DLD1 (cell line): ENCODE measurements around the gene TADA2B.

ENCODE experiments used
- in situ Hi-C: cut with HindIII; loops from 2 replicates; pipeline ENCODE4 v1.10.0; 2017; ENCODE audit warnings: low sequenced_read_pairs

The TADA2B gene

DNA sequence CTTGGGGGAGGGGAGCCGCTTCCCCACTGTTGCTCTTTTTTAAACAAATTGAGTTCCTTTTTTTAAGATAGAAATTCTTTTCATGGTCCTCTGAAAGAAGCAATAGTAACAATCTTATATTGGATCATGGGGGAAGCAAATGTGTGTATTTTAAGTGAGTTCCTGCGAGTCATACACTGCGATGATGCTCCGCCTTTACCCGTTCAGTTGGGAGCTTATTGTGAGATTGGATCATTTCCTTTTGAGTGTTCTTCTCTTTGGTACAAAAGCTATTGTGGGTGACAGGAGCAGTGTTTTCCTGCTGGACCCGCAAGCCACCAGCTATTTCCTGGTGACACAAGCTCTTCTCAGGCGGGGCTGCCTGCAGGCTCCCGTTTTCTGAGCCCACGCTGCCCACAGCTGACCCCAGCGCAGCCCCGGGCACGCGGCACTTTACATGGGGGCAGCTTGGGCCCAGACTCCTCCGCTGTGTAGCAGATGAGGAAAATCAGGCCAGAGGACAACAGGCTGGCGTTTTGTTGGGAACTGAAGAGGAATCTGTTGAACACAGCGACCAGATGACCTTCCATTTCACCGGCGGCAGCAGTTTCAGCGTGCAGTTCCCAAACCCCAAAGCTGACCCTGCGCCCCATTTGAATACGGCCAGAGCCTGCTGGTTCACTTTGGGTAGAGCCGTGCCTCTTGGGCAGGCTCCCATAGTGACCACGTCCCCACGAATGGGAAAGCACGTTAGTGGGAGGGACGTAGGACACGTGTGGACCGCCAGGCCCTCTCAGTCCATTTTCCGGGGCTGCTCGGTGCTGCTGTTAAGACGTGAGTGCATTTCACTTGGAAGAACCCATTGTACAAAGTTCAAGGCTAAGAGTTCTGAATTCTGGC is 12.2 kb downstream of the TADA2B start:
- in situ Hi-C loops = no loop called here

DNA sequence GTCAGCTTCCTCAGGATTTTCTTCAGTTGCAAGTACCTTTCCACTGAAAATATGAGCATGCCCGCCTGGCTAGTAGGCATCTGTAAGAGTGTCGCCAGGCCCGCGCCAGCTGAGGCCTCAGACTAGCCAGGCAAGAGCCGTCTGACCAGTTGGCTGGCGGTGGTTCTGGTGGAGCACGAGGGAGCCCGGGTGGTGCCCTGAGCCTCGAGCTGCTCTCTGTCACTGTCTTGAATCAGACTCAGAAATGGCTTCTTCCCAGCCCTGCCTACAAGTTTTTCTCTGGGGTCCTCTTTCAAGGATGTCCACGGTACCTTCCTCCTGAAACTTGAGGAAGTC is 12.8 kb downstream of the TADA2B start:
- in situ Hi-C loops = no loop called here

DNA sequence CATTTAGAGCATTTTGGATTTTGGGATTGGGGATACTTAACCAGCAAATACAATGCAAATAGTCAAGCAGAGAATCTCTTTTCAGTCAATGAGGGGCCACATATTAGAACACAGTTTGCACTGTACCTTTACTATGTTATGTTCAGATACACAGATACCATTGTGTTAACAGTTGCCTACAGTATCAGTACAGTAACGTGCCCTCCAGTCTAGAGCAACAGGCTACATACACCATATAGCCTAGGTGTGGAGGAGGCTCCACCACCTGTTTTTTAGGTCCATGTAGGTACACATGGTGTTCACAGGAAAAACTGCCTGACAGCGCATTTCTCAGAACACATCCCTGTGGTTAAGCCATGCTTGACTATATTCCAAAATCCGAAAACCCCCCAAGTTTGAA is 15.6 kb downstream of the TADA2B start:
- in situ Hi-C loops = no loop called here

DNA sequence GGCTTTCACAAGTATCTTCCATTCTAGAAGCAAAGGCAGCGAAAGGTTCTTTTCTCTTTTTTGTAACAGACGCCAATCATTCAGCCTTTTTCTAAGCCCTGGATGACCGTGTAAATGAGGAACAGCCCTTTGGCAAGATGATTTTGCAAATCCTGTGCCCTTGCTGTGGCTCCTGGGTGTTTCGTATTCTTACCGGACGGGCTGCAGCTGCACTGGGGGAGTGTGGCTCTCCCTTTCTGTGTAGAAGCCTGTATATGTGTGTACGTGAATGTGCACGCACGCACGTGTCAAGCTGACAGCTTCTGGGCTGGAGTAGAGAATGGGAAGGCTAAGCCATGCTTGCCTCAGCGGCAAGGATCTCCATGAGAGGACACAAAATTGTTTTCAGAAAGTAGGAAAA is 16.5 kb downstream of the TADA2B start:
- in situ Hi-C loops = no loop called here

DNA sequence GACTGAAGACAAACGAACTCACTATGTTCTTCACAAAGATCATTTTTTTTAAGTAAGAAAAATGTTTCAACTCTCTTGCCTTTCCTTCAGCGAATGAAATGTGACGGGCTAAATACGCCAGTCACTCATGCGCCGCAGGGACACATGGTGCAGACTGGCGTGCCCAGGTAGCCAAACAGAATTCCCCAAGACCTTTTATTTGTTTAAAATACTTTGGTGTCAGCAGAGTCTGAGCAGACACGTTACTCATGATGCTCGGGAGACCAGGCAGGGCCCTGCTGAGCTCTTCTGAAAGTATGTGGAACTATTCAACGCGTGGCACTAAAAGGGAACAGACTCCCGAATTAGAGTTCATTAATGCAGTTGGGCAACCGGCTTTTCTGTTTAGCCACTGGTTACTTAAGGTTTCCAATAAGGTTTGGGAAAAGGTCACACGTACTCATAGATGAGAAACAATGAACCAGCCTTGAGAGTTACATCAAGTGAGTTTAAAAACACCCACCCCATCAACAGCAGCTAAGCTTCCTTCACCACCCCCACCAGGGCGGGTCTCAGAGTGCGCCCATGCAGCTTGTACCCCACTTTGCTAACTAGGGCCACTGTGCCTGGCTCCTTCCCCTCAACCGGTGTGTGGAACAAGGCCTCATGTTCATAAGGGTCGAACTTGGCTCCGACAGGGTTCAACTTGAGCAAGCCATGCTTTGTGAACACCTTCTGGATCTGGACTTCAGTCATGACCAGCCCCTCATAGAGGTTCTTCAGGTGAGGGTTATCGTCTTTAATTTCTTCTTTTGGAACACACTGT is 17.4 kb downstream of the TADA2B start:
- in situ Hi-C loops = no loop called here

DNA sequence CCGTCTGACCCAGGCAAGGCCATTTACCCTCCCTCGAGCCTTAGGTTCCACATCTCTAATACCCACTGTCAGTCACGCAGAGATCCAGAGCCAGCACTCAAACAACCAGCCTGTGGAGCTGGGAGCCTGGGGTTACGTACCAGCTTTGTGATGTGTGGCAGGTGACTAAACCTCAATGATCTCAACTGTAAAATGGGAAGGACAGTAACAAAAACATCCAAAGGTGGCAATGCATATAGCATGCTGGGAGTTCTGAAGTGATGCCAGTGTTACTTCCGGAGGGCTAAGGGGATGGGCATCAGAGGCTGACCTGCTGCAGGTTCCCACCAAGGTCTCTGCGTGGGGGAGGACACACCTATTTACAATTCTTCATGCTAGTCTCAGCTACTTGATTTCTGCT is 18.6 kb downstream of the TADA2B start:
- in situ Hi-C loops = no loop called here

DNA sequence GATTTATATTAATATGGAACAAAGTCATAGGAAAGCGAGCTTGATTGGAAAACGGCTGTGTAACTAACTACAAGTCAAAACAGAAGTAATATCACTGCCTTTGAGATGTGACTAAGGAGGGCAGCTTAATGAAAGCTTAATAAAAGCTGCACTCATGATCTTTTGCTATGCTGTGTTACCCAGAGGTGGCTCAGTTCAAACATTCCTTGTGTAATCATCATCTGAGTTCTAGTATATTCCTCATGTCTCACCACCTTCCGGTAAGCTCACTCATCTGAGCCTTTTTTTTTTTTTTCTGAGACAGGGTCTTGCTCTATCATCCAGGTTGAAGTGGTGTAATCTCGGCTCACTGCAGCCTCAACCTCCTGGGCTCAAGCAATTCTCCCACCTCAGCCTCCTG is 19.6 kb downstream of the TADA2B start:
- in situ Hi-C loops = no loop called here

DNA sequence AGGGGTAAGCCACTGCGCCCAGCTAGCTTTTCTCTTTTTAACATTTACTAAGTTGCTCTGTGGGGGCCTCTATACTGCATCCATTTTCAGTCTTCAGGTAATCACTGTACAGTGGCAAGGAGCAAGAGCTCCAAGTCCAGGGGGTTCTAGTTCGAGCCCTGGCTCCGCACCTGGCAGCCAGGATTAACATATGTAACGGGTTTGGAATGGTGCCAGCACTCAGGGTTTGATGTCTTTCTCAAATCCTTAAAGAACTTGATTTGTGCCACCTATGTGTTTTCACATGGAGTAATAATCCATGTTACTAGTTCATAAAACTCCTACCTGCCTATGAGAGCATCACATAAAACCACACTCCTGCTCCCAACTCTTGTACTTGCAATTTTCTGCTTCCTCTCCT is 20.2 kb downstream of the TADA2B start:
- in situ Hi-C loops = no loop called here

DNA sequence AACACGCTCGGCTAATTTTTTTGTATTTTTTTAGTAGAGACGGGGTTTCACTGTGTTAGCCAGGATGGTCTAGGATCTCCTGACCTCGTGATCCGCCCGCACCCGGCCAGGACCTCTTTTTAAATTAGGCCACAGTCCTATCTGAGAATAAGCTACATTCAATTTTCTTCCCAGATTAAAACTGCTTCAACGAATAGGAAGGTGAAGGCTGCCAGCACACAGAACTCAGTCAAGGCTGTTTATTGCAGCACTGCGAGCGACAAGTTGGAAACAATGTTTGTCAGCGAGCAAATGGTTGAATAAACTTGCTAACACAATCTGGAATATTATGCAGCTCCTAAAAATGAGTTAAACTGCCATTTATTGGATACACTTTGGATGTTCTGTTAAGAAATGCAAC is 22.8 kb downstream of the TADA2B start:
- in situ Hi-C loops = no loop called here

DNA sequence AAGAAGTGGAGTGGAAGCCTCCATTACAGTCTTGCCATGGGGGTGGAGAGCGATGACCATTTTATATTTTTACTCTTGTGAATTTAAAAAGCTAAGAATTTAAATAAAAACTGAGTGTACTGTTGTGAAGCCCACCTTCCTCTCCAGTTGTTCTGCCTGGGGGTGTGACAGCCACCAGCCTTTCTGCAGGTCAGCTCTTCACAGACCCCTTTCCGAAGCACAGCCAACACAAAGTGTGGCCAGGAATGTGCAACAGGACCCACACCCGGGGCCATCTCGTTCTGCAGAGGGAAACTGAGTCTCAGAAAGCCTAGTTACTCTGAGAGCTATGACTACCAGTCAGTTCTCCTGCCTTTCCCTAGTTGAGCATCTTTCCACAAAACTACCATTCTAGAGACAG is 23.3 kb downstream of the TADA2B start:
- in situ Hi-C loops = no loop called here

DNA sequence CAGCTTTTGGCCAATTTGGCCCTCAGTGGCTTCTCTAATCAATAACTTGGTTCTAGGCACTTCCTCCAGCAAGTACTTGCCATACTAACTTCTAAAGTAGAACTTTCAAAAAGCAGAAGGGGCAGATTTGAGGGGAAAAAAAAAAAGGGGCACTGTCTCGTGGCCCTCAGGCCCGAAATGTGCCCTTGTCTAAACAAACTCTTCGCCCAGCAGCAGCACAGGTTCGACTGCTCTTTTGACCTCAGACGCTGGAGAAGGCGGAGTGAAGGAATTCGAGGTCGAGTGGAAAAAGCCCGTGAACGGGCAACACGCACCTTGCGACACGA is 23.9 kb downstream of the TADA2B start:
- in situ Hi-C loops = no loop called here

DNA sequence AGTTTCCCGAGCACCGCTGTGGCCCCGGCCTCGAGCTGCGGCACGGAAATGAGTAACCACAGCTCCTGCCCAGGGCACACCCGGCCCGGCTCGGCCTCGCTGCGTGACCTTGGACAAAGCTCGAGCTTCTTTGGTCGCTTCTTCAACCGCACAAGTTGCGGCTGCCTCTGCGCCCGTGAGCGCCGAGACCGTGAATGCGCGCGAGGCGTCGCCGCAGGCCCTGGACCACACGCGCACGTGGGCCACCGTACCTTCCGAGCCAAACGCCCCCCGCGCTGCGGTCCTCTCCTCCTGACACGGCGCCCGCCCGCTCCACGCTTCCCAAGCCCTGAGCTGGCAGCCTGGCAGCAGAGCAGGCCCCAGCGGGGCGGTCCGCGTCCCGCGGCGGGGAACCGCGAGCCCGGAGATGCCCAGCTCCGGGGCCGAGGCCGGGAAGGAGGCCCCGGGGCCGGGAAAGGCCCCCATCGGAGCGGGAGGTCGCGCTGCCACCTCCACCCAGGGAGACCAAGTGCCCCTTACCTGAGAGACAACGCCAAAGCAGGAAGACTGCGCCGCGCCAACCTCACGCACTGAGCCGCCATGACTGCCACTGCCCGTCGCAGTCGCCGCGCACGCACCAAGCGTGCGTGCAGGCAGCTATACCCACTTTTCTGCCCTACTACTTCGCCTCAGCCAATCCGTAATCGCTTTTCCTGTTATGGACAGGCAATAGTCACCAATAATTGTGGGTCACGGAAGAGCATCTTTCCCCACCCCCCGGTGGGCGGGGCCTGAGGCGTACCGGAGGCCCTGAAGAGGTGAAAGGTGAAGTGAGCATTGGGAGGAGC is 24.5 kb downstream of the TADA2B start, which contains the start of gene GRPEL1:
Gene GRPEL1 (minus strand): TSS at position 613 of the 827 bp plus-strand sequence. CDS start 32 bp downstream, at position 581.
- in situ Hi-C loops = no loop called here

DNA sequence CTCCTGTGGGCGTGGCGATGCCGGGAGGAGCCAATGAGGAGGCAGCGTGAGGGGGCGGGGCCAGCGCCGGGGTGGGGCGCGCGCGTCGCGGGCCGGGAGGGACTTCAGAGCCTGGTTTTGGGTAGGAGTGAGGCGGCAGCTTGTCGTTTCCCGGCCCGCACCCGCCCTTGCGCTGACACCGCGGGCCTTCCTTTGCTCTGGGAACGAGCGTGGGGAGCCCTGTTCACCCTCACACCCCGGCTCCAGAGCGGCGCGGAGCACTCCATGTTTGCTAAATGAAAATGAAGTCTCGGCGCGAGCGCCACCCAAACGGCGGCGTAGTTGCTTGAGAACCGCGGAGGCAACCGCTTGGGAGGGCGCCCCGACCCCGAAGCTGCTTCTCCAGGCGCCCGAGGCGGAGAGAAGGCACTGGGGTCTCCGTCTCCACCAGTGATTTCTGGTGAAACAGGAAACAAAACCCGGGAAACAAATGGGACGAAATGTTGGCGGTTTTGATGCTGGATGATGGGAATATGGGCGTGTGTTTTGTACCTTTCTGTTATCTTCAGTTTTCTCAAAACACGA is 25.2 kb downstream of the TADA2B start:
- in situ Hi-C loops = no loop called here

DNA sequence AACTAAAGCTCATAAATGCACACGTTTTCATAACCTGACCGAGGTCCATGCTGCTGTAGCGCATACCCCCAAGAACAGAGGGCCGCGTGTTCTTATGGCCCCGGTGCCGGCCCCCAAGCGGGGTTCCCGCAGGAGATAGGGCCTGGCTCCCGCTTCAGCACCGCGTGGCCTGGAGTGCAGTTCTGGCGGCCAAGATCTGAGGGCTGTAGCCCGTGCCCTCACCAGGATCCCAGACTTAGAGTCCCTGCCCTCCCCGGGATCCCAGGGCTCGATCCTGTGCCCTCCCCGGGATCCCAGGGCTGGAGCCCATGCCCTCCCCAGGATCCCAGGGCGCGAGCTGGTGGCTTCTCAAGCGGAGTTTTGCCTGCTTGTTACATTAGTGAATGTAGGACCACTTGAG is 25.7 kb downstream of the TADA2B start:
- in situ Hi-C loops = no loop called here

DNA sequence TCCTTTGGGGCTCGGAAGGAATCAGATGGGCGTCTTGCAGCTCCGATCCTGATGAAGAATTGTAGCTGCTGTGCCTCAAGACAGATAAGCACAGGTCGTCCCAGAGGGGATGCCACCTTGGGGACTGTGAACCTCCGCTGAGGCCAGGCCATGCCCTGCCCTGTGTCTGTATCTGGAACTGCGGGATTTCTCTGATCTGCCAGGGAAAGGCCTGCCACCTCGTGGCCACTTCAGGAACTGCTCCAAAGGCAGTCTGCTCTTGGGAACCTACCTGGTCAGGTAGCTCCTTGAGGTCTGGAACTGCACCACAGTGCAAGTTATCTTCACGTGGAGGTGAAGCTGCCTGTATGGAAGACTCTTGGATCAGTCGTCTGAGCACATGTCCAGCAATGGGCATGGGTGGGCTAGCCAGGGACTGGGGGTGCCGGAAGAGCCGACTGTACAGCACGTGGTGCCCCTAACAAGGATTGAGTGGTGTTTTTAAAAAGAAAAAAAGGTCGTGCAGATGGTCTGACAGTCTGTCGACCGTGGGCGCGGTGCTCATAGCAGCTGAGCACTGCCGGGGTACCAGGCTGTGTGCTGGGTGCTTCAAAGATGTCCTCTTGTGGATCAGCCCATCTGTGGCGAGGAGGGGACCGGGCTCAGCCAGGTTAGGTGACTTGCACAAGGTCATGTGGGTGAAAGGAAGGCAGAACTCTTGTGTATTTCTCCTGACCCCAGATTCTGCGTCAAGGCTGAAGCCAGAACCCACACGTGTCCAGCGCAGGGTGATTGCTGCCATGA is 27.7 kb downstream of the TADA2B start:
- in situ Hi-C loops = no loop called here

DNA sequence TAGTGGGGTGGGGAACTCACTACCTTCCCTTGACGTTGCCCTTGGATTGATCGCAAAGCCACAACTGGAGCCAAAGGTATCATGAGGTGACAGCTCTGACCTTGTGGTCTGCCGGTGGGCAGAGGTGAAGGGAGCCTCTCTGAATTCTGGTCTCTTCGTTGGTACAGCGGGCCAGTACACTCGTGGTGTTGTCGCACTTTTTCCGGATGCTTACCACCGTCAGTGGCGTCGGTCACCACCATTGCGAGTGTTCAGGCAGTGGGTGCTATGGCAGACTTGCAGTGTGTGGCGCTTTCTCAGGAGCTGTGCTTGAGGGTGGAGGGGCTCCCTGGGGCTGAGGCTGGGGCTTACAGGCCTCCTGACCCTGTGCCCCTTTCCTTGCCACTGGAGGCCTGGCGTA is 29.9 kb downstream of the TADA2B start:
- in situ Hi-C loops = no loop called here

DNA sequence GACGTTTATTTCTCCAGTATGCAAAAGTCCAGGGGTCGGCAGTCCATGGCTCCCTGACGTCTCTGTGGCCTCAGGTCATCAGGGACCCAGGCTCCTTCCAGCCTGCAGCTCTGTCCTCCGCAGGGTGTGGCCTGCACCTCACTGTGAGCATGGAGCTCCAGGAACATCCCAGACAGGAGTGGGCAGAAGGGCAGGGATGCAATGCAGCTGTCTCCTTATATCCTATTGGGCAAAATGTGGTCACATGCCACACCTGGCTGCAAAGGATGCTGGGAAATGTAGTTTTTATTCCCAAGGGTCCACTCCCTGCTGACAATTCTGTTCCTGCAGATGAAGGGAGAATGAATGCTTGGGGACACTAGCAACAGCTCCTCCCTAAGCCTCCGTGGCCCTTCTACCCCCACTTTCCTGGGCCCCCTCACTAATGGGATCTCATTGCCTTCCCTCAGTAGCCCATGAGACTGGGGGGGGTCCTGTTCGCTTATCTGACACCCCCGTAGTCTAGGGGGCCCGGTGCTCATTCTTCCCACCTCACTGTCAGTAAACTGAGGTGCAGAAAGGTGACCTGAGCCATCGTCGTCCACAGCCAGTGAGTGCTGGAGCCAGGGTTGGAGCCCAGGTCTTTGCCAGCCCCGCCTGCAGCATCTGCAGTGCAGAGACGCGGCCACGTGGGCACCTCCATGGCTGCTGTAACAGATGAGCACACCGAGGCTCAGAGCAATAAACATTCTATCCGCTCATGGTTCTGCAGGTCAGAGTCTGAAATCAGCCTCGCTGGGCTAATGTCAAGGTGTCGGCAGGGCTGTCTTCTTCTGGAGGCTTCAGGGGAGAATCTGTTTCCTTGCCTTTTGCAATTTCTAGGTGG is 30.6 kb downstream of the TADA2B start:
- in situ Hi-C loops = no loop called here

DNA sequence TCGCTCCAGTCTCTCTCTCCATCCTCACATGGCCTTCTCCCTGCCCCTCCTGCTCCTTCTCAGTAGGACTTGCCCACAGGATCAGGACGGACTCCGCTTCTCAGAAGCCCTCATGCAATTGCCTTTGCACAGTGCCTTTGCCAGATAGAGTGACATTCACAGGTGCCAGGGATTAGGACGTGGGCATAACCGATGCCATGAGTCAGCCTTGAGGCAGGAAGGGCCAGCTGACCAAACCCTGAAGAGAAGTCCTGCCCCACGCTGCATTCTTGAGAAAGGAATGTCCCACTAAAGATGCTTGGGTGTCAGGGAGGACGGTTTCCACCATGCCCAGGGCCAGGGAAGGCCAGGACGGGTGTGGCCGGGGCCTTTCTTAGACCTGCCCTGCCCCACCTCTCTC is 31.3 kb downstream of the TADA2B start:
- in situ Hi-C loops = no loop called here

DNA sequence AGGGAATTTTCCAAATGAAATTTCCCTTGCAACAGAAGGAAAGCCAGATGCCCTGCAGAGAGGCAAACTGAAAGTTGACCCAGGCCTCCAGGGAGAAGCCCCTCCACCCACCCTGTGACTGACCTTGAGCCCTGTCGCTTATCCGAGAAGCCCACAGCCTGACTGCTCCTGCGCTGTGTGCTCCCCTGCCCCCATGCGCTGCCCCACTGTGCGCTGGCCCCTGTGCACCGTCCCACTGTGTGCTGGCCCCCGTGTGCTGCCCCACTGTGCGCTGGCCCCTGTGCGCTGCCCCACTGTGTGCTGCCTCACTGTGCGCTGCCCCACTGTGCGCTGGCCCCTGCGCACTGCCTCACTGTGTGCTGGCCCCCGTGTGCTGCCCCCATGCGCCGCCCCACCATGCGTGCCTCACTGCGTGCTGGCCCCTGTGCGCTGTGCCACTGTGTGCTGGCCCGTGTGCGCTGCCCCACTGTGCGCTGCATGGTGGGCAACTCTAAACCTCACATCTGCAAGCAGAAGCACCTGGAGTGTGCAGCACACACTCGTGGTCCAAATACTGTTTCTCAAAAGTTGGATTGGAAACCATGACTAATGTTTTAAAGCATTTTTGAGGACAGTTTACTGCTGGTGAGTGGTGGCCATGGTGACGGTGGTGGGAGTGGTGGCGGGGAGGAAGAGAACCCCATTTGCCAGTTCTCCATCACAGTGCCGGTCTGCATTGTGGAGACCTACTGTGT is 33.0 kb downstream of the TADA2B start:
- in situ Hi-C loops = loop anchor here (25.0 kb wide), 1 partner anchor 164 kb away; the partner anchor contains the start of gene TBC1D14
